ENCODE measurements around the gene COA1. TPM values are rescaled to one million over a fixed set of nuclear protein-coding genes. Genes with fewer than 3 reads are reported as not detected.

The COA1 gene
- polyA plus RNA-seq, 3 donors = 25.6 to 57.8 (median 56.2) TPM

- peaks cover 0 to 5% (median 3%) of the 10 kb centered on the region in 7 donors for H3K9me3 Mint-ChIP-seq
- peaks cover 34 to 56% of the 10 kb centered on the region in 2 donors for H3K36me3 Mint-ChIP-seq
- Histone ChIP-seq H4K20me1 (ENCODE audit: insufficient read depth, low read length) (peaks cover 27% of the 10 kb centered on the region), H3K4me3 (replicated peaks in 1 of 3; ENCODE audit: low read depth in 2 of 3, low read length in 3 of 3) (no peak overlapping the region), H3K27me3 (ENCODE audit: control insufficient read depth in 2 of 2, insufficient read depth in 2 of 2, low read length in 2 of 2) (no peaks in the 10 kb centered on the region), H3K4me2 (replicated peaks; ENCODE audit: extremely low read depth, low read length, poor library complexity, severe bottlenecking) (no peak overlapping the region), H3K27ac (ENCODE audit: low read depth in 1 of 2, low read length in 2 of 2) (peak overlapping the region; percentile 36 to 49), H3K36me3 (replicated peaks in 1 of 2; ENCODE audit: control insufficient read depth in 1 of 2, insufficient read depth in 2 of 2, low read length in 2 of 2) (peaks cover 21 to 34% of the 10 kb centered on the region in 2 donors), H3K9ac (ENCODE audit: insufficient read depth, low read length, poor library complexity, severe bottlenecking) (no peak overlapping the region), H3K79me2 (ENCODE audit: insufficient read depth, low read length) (peaks cover 61% of the 10 kb centered on the region), H3K4me1 (ENCODE audit: control insufficient read depth in 1 of 2, insufficient read depth in 2 of 2, low read length in 2 of 2) (peaks cover 38 to 47% of the 10 kb centered on the region in 2 donors), H2AFZ (ENCODE audit: insufficient read depth, low read depth, low read length, poor library complexity, severe bottlenecking) (no peak overlapping the region), H3K9me3 (replicated peaks in 1 of 2; ENCODE audit: control insufficient read depth in 1 of 2, insufficient read depth in 1 of 2, low read length in 2 of 2) (no peaks in the 10 kb centered on the region)
- 65% methylated on average over 2 of the region's 5 CpGs for WGBS (ENCODE audit: insufficient coverage)
- peak overlapping the region in 1 of 2 donors; percentile 75 for H3K4me3 Mint-ChIP-seq
- TF ChIP-seq, protein P1, sequence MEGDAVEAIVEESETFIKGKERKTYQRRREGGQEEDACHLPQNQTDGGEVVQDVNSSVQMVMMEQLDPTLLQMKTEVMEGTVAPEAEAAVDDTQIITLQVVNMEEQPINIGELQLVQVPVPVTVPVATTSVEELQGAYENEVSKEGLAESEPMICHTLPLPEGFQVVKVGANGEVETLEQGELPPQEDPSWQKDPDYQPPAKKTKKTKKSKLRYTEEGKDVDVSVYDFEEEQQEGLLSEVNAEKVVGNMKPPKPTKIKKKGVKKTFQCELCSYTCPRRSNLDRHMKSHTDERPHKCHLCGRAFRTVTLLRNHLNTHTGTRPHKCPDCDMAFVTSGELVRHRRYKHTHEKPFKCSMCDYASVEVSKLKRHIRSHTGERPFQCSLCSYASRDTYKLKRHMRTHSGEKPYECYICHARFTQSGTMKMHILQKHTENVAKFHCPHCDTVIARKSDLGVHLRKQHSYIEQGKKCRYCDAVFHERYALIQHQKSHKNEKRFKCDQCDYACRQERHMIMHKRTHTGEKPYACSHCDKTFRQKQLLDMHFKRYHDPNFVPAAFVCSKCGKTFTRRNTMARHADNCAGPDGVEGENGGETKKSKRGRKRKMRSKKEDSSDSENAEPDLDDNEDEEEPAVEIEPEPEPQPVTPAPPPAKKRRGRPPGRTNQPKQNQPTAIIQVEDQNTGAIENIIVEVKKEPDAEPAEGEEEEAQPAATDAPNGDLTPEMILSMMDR (IDR thresholded peaks at IDR 0.05) = peak; percentile 8
- peaks cover 0 to 4% (median 1%) of the 10 kb centered on the region in 3 donors for H3K27me3 Mint-ChIP-seq (ENCODE audit: low read depth in 3 of 3)
- peaks cover 55% of the 10 kb centered on the region for H3K4me1 Mint-ChIP-seq
- intact Hi-C loops (cut with micrococcal nuclease) = no loop called here
- peak overlapping the region; percentile 31 to 90 (median 81) for H3K27ac Mint-ChIP-seq
- peak in 2 of 3 donors; percentile 34 to 56 for DNase-seq
Measured at GRCh38 chr7:43769281-43769680, 40.0 kb upstream of the COA1 start.

DNA sequence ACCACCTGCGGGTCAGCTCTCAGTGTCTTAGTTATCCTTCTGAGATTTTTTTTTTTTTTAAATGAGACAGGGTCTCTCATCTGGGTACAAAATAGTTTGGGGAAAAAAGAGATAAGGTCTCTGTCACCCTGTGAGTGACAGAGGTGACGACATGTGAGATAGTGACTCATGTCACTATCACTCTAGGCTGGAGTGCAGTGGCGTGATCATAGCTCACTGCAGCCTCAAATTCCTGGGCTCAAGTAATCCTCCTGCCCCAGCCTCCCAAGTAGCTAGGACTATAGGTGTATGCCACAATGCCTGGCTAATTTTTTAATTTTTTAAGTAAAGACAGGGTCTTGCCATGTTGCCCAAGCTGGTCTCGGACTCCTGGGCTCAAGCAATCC, 39.6 kb upstream of the COA1 start:
- intact Hi-C loops (cut with micrococcal nuclease) = no loop called here
- Histone ChIP-seq H4K20me1 (ENCODE audit: insufficient read depth, low read length) (peaks cover 27% of the 10 kb centered on the region), H3K27me3 (ENCODE audit: control insufficient read depth in 2 of 2, insufficient read depth in 2 of 2, low read length in 2 of 2) (no peaks in the 10 kb centered on the region), H3K4me3 (replicated peaks in 1 of 3; ENCODE audit: low read depth in 2 of 3, low read length in 3 of 3) (no peak overlapping the region), H3K9me3 (replicated peaks in 1 of 2; ENCODE audit: control insufficient read depth in 1 of 2, insufficient read depth in 1 of 2, low read length in 2 of 2) (no peaks in the 10 kb centered on the region), H3K36me3 (replicated peaks in 1 of 2; ENCODE audit: control insufficient read depth in 1 of 2, insufficient read depth in 2 of 2, low read length in 2 of 2) (peaks cover 21 to 34% of the 10 kb centered on the region in 2 donors), H3K4me2 (replicated peaks; ENCODE audit: extremely low read depth, low read length, poor library complexity, severe bottlenecking) (no peak overlapping the region), H2AFZ (ENCODE audit: insufficient read depth, low read depth, low read length, poor library complexity, severe bottlenecking) (no peak overlapping the region), H3K79me2 (ENCODE audit: insufficient read depth, low read length) (peaks cover 63% of the 10 kb centered on the region), H3K27ac (ENCODE audit: low read depth in 1 of 2, low read length in 2 of 2) (peak overlapping the region; percentile 14 to 36), H3K4me1 (ENCODE audit: control insufficient read depth in 1 of 2, insufficient read depth in 2 of 2, low read length in 2 of 2) (peaks cover 42 to 51% of the 10 kb centered on the region in 2 donors), H3K9ac (ENCODE audit: insufficient read depth, low read length, poor library complexity, severe bottlenecking) (no peak overlapping the region)
- H3K36me3 Mint-ChIP-seq = peaks cover 34 to 56% of the 10 kb centered on the region in 2 donors
- H3K27ac Mint-ChIP-seq = peak overlapping the region in 5 of 7 donors; percentile 74 to 90 (median 81)
- peaks cover 0 to 4% (median 1%) of the 10 kb centered on the region in 3 donors for H3K27me3 Mint-ChIP-seq (ENCODE audit: low read depth in 3 of 3)
- H3K9me3 Mint-ChIP-seq = peaks cover 0 to 5% (median 3%) of the 10 kb centered on the region in 7 donors
- TF ChIP-seq, protein P1 (IDR thresholded peaks at IDR 0.05) = no peak
- DNase-seq = peak in 1 of 3 donors; percentile 43
- H3K4me1 Mint-ChIP-seq = peaks cover 59% of the 10 kb centered on the region
- 71% methylated on average over 1 of the region's 4 CpGs for WGBS (ENCODE audit: insufficient coverage)
- no peak overlapping the region for H3K4me3 Mint-ChIP-seq
